22Rv1 (cell line): ENCODE data around the gene CADM1.

ENCODE experiments used
- H3K27ac ChIP-seq: fragments of 450-650 bp; 2 replicates; pipeline ENCODE4 v1.5.1; 2017
- ZFX ChIP-seq: fragments of 450-650 bp; IDR thresholded peaks from 2 replicates; pipeline ENCODE4 v1.6.1; 2017; ENCODE audit warnings: antibody characterized with exemption, borderline replicate concordance
- TF ChIP-seq, protein P1 (sequence below): fragments of 450-650 bp; IDR thresholded peaks from 2 replicates; pipeline ENCODE4 v1.5.1; 2017; ENCODE audit warnings: mild to moderate bottlenecking

CADM1 gene

GRCh38 chr11:115247953-115248352 lies 256.3 kb downstream of the CADM1 start:
- no peak for TF ChIP-seq ZFX
- no peak overlapping the region for H3K27ac ChIP-seq

DNA sequence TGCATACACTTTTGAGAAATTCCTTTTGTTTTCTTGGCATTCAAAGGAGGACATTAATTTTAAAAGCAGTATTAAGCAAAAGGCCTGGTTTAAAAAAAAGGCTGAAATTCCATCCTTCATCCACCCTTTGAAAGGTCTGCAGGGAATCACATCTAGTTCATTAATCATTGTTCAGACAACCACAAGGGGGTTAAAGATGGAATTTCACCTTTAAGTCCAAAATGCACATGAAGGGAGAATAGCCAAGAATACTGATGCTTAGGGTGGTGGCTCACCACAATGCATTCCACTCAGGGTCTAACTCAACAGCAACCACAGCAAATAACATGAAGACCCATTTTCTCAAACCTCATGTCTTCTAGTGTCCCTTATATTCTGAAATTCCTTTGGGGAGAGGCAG lies 256.9 kb downstream of the CADM1 start:
- H3K27ac ChIP-seq, result no peak overlapping the region
- TF ChIP-seq, protein P1, sequence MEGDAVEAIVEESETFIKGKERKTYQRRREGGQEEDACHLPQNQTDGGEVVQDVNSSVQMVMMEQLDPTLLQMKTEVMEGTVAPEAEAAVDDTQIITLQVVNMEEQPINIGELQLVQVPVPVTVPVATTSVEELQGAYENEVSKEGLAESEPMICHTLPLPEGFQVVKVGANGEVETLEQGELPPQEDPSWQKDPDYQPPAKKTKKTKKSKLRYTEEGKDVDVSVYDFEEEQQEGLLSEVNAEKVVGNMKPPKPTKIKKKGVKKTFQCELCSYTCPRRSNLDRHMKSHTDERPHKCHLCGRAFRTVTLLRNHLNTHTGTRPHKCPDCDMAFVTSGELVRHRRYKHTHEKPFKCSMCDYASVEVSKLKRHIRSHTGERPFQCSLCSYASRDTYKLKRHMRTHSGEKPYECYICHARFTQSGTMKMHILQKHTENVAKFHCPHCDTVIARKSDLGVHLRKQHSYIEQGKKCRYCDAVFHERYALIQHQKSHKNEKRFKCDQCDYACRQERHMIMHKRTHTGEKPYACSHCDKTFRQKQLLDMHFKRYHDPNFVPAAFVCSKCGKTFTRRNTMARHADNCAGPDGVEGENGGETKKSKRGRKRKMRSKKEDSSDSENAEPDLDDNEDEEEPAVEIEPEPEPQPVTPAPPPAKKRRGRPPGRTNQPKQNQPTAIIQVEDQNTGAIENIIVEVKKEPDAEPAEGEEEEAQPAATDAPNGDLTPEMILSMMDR, result no peak
- TF ChIP-seq ZFX, result no peak

DNA sequence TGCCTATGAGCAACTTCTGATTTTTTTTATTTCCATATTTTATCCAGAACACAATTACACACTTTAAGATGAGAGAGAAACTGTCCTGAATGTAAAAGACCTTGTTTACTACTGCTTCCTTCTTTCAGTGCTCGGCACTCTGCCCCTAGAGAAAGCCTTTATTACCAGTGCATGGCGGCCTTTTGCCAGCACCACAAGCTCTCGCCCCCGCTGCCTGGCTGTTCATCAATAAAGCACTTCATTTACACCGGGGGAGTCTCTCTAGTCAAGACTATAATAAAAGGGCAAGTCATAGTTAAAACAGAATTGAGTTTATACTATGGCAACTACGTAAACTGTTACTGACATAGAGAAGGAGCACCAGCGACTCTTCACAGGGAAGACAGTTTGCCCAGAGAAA lies 259.5 kb downstream of the CADM1 start:
- TF ChIP-seq, protein P1, result no peak
- TF ChIP-seq ZFX, result no peak

DNA sequence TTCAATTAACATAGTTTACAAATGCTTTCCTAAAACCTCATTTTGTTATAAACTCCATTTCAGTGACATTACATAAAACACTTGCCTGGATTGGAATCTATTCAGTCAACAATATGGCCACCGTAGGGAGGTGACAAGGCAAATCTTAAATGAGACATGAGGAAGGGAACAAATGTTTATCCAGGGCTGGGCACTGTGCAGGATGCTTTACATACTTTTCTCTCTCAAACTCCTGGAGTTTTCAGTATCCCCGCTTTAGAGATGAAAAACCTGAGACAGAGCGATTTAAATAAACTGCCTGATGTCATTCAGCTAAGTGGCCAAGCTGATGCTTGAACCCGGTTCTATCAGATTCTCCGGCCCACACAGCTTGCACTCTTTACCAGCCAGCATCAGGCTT lies 259.9 kb downstream of the CADM1 start:
- TF ChIP-seq, protein P1, result no peak
- no peak for TF ChIP-seq ZFX
- no peak overlapping the region for H3K27ac ChIP-seq

More for the DNA sequence above, 259.5 kb downstream of the CADM1 start:
- no peak overlapping the region for H3K27ac ChIP-seq

GRCh38 chr11:115242982-115243381 lies 261.2 kb downstream of the CADM1 start:
- no peak overlapping the region for H3K27ac ChIP-seq
- TF ChIP-seq, protein P1, result no peak
- no peak for TF ChIP-seq ZFX

GRCh38 chr11:115241899-115242298 lies 262.3 kb downstream of the CADM1 start:
- TF ChIP-seq, protein P1, result no peak
- TF ChIP-seq ZFX, result no peak

DNA sequence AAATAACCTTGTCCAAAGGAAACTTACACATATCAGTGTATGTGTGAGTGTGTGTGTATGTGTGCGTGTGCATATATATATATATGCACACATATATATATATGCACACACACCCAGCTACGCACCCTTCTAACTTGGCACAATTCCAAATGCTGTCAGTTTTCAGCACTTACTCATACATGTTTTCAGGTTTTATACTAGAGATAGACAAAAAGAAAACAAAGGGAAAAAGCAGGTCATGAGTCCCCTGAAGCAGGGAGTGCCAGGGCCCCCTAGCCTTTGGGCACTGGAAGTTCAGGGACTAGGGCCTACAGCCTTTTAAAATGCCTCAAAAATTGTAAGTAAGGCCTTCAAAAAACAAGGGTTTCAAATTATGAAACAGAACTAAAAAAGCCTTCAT lies 265.4 kb downstream of the CADM1 start:
- no peak for TF ChIP-seq ZFX
- TF ChIP-seq, protein P1, result no peak
- no peak overlapping the region for H3K27ac ChIP-seq

More at GRCh38 chr11:115241899-115242298, 262.3 kb downstream of the CADM1 start:
- no peak overlapping the region for H3K27ac ChIP-seq

DNA sequence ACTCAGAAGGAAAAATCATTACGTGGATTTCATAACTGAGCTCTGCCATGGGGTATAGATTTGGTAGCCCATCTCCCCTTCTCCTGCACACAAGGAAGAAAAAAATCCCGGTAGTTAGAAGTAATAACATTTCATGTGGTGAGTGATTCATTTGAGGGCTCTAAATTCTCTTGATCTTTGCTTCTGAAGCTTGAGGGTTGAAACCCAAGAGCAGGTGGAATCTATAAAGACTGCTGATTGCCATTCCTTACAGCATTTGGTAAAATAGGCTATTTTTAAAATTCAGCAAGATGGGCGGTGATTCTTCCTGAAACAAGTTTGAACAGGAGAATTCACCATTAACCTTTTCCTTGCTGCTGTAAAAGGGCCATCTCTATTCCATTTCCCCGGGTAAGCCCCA lies 266.1 kb downstream of the CADM1 start:
- TF ChIP-seq, protein P1, result no peak
- TF ChIP-seq ZFX, result no peak

More for the DNA sequence above, 266.1 kb downstream of the CADM1 start:
- H3K27ac ChIP-seq, result no peak overlapping the region
